Panc1 (cell line): ENCODE data around the gene DUSP8. TPM values are rescaled to one million over a fixed set of nuclear protein-coding genes. Genes with fewer than 3 reads are reported as not detected.

Source experiments
- ATAC-seq: fragments of 200-7000 bp; cut with Tn5 transposase; 2 replicates; pipeline ENCODE4 v1.9.1; 2020; ENCODE audit warnings: mild to moderate bottlenecking, moderate library complexity
- BruUV-seq: library from RNA; stranded (reverse); fragments of 400-500 nt; replicated peaks from 2 replicates; lab custom pipeline; 2021; lab: Mats Ljungman, UMichigan
- CTCF ChIA-PET: fragments of 300-600 bp; sonication (Branson Sonifier 250); formaldehyde crosslinking; loops from one replicate; lab custom pipeline; 2022; ENCODE audit warnings: antibody characterized with exemption; lab: Charles Lee
- POLR2A ChIA-PET: fragments of 300-600 bp; sonication (Branson Sonifier 250); formaldehyde crosslinking; loops from one replicate; lab custom pipeline; 2022; ENCODE audit warnings: antibody characterized with exemption; lab: Charles Lee
- DNase-seq: peaks from one replicate; pipeline ENCODE4 v3.0.0-alpha.2; 2010; ENCODE audit warnings: low read depth, low spot score
- H3K27ac ChIP-seq: 2 replicates; pipeline ENCODE4 v1.5.1; 2011; ENCODE audit warnings: mild to moderate bottlenecking, low read length, inconsistent platforms
- H3K27me3 ChIP-seq: fragments of 200-500 bp; sonication (Bioruptor generic); 2 replicates; pipeline ENCODE4 v1.6.0; 2014; ENCODE audit warnings: low read length, inconsistent platforms; ENCODE audit not compliant: control insufficient read depth, insufficient read depth
- H3K36me3 ChIP-seq: fragments of 200-500 bp; sonication (Bioruptor generic); 2 replicates; pipeline ENCODE4 v1.5.1; 2014; ENCODE audit warnings: inconsistent platforms, mild to moderate bottlenecking, low read length, moderate library complexity; ENCODE audit not compliant: control insufficient read depth, insufficient read depth
- H3K4me1 ChIP-seq: 2 replicates; pipeline ENCODE4 v1.5.1; 2011; ENCODE audit warnings: inconsistent platforms, mild to moderate bottlenecking, low read length, moderate library complexity; ENCODE audit not compliant: control insufficient read depth, insufficient read depth
- H3K4me3 ChIP-seq, 2 experiments: 2 replicates each; pipeline ENCODE4 v1.5.1; 2011 to 2012; ENCODE audit warnings: low read depth in 2 of 2, low read length in 2 of 2, mild to moderate bottlenecking in 2 of 2, inconsistent platforms in 1 of 2, moderate library complexity in 1 of 2
- H3K9me3 ChIP-seq: fragments of 200-500 bp; sonication (Bioruptor generic); 2 replicates; pipeline ENCODE4 v1.5.1; 2014; ENCODE audit warnings: low read depth, mild to moderate bottlenecking, inconsistent platforms, low read length, moderate library complexity; ENCODE audit not compliant: control insufficient read depth, insufficient read depth
- CTCF ChIP-seq: fragments of 450-650 bp; IDR thresholded peaks from 2 replicates; pipeline ENCODE4 v1.5.1; 2017; ENCODE audit warnings: mild to moderate bottlenecking
- POLR2AphosphoS5 ChIP-seq: IDR thresholded peaks from 2 replicates; pipeline ENCODE4 v1.6.1; 2012; ENCODE audit warnings: mild to moderate bottlenecking, low read depth, low read length, moderate library complexity
- REST ChIP-seq, 2 experiments: IDR thresholded peaks; 2 replicates each; pipeline ENCODE4 v1.6.1; 2011 to 2012; ENCODE audit warnings: low read depth in 2 of 2, control low read depth in 1 of 2, low read length in 1 of 2, mild to moderate bottlenecking in 1 of 2, moderate library complexity in 1 of 2; ENCODE audit not compliant: insufficient read depth in 1 of 2
- SIN3A ChIP-seq: IDR thresholded peaks from 2 replicates; pipeline ENCODE4 v1.6.1; 2012; ENCODE audit warnings: low read depth, mild to moderate bottlenecking, low read length, moderate library complexity, borderline replicate concordance; ENCODE audit not compliant: insufficient read depth
- TCF7L2 ChIP-seq: IDR thresholded peaks from 2 replicates; pipeline ENCODE4 v1.6.1; 2011; ENCODE audit warnings: mild to moderate bottlenecking, low read depth, low read length, inconsistent platforms
- in situ Hi-C: cut with HindIII; loops from 2 replicates; pipeline ENCODE4 v1.10.0; 2016; ENCODE audit warnings: low sequenced_read_pairs, low pct_unique_long_range_greater_than_20kb
- intact Hi-C: fragments of 100-400 bp; cut with micrococcal nuclease; formaldehyde crosslinking; loops from one replicate; pipeline ENCODE4 v1.10.0; 2022; ENCODE audit not compliant: unreplicated experiment
- total RNA-seq: library from RNA; stranded (reverse); gene quantifications from one replicate; pipeline ENCODE4 v1.2.1, GENCODE V29; 2021; ENCODE audit not compliant: unreplicated experiment

The DUSP8 gene
- total RNA-seq, 1 experiment from 2014 or later: 5.5 TPM

- no TSS peak for BruUV-seq
- intact Hi-C loops (no loop called here), in situ Hi-C loops (no loop called here)
- no peak for DNase-seq
- TF ChIP-seq CTCF: no peak
- no peak for TF ChIP-seq SIN3A
- TF ChIP-seq TCF7L2: no peak
- no peak for TF ChIP-seq REST (IDR thresholded peaks at IDR 0.05; ENCODE audit: insufficient read depth in 1 of 2, low read depth in 2 of 2, low read length in 1 of 2)
- TF ChIP-seq POLR2AphosphoS5: no peak
- Histone ChIP-seq H3K9me3 (no peaks in the 10 kb centered on the region), H3K4me3 (no peak overlapping the region), H3K27me3 (no peaks in the 10 kb centered on the region), H3K36me3 (no peaks in the 10 kb centered on the region), H3K27ac (no peak overlapping the region), H3K4me1 (peaks cover 12% of the 10 kb centered on the region; the same call in 1 of the 2 replicates)
- POLR2A ChIA-PET: interaction anchor here (0.6 kb wide), 1 partner anchor 153 kb away, joined by 3 read pairs; no protein-coding TSS in a partner anchor
- ATAC-seq: no peak
- CTCF ChIA-PET: interaction anchor here (0.9 kb wide), 1 partner anchor 9 kb away, joined by 3 read pairs; no protein-coding TSS in a partner anchor
These were observed 67.3 kb downstream of the DUSP8 start for GRCh38 chr11:1504581-1505290.

GRCh38 chr11:1504138-1504537 lies 67.9 kb downstream of the DUSP8 start:
- DNase-seq (no peak), ATAC-seq (no peak)
- Histone ChIP-seq H3K4me1 (peaks cover 6% of the 10 kb centered on the region; the same call in 1 of the 2 replicates), H3K27ac (no peak overlapping the region), H3K4me3 (no peak overlapping the region), H3K36me3 (no peaks in the 10 kb centered on the region), H3K9me3 (no peaks in the 10 kb centered on the region), H3K27me3 (no peaks in the 10 kb centered on the region)
- in situ Hi-C loops (no loop called here), intact Hi-C loops (no loop called here)
- no TSS peak for BruUV-seq
- POLR2A ChIA-PET: interaction anchor here (0.6 kb wide), 1 partner anchor 153 kb away, joined by 3 read pairs; no protein-coding TSS in a partner anchor
- CTCF ChIA-PET: no interaction called here
- no peak for TF ChIP-seq TCF7L2
- no peak for TF ChIP-seq POLR2AphosphoS5
- TF ChIP-seq REST (IDR thresholded peaks at IDR 0.05; ENCODE audit: insufficient read depth in 1 of 2, low read depth in 2 of 2, low read length in 1 of 2): no peak
- no peak for TF ChIP-seq SIN3A
- TF ChIP-seq CTCF: no peak
